Measurements from ENCODE around the gene VSTM4.

The VSTM4 gene

DNA sequence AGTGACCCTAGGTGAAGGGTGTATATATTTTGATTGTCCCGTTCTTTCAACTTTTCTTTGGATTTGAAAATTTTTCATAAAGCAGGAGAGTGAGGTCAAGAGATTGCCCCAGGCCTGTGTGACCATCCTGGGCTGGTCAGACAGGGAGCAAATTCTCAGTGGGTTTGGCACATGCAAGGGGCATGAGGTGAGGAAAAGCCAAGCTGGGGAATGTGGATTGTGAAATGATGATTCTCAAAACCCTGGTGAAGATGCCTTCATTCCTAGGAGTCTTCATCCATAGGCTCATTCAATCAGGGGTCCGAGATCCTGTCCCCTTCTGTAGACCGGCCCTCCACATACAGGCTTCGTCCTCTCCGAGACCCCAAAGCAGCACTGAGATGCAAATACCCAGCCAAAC, 45.5 kb upstream of the VSTM4 start:
- DNase-seq (ENCODE audit: low read depth) = no peak
- TF ChIP-seq, protein P1, sequence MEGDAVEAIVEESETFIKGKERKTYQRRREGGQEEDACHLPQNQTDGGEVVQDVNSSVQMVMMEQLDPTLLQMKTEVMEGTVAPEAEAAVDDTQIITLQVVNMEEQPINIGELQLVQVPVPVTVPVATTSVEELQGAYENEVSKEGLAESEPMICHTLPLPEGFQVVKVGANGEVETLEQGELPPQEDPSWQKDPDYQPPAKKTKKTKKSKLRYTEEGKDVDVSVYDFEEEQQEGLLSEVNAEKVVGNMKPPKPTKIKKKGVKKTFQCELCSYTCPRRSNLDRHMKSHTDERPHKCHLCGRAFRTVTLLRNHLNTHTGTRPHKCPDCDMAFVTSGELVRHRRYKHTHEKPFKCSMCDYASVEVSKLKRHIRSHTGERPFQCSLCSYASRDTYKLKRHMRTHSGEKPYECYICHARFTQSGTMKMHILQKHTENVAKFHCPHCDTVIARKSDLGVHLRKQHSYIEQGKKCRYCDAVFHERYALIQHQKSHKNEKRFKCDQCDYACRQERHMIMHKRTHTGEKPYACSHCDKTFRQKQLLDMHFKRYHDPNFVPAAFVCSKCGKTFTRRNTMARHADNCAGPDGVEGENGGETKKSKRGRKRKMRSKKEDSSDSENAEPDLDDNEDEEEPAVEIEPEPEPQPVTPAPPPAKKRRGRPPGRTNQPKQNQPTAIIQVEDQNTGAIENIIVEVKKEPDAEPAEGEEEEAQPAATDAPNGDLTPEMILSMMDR (conservative IDR thresholded peaks at IDR 0.05; ENCODE audit: low read depth, low read length) = no peak
- no peak overlapping the region for H3K4me3 ChIP-seq (ENCODE audit: low read depth, low read length)

DNA sequence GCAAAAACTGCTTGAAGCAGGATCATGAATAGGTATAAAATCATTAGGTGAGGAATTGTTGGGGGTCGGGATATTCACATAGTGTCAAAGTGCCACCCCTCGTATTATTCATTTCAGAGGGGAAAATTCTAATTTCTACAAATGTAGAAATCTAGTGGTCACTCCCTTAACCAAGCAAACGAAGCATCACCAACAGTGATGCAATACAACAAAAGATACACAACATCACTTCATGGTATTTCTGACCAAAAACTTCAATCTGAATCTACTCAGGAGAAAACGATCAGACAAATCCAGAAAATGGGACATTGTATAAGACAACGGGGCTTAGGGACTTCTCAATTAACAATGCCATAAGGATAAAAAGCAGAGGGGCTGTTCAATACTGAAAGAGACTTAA, 44.8 kb upstream of the VSTM4 start:
- no peak for DNase-seq (ENCODE audit: low read depth)
- H3K4me3 ChIP-seq (ENCODE audit: low read depth, low read length) = no peak overlapping the region
- TF ChIP-seq, protein P1 (conservative IDR thresholded peaks at IDR 0.05; ENCODE audit: low read depth, low read length) = no peak

DNA sequence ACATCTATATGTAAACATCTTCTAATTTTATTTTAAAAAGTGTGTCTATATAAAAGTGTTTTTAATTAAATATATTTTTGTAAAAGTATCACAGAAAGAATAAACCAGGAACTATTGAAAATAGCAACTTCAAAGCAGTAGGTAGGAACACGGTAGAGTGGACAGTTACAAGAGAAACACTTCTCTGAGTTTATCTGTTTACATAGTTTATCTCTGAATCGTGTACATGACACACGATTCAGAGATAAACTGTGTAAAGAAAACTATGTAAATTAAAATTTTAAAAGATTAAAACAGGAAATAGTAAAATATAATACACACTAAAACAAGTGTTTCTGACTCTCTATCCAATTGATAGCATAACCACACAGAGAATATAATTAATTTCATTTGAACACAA, 43.6 kb upstream of the VSTM4 start:
- H3K4me3 ChIP-seq (ENCODE audit: low read depth, low read length) = no peak overlapping the region
- no peak for DNase-seq (ENCODE audit: low read depth)
- TF ChIP-seq, protein P1 (conservative IDR thresholded peaks at IDR 0.05; ENCODE audit: low read depth, low read length) = no peak

DNA sequence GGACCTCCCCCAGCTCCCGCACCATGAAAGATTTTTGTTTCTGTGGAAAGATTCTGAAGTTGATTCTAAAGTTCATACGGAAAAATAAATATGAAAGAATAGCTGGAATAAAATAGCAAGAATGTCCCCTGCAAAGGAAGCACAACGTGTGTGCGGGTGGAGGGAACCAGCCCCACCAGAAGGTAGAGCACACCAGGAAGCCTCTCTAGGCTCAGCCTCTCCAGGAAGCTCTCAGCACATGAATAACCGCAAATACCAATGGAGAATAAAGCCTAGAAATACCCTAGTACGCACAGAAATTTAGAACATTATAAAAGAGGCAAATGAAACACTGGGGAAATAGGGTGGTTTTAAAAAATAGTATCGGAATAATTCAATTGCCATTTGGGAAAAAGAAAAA, 43.1 kb upstream of the VSTM4 start:
- TF ChIP-seq, protein P1 (conservative IDR thresholded peaks at IDR 0.05; ENCODE audit: low read depth, low read length) = no peak
- H3K4me3 ChIP-seq (ENCODE audit: low read depth, low read length) = no peak overlapping the region
- no peak for DNase-seq (ENCODE audit: low read depth)

DNA sequence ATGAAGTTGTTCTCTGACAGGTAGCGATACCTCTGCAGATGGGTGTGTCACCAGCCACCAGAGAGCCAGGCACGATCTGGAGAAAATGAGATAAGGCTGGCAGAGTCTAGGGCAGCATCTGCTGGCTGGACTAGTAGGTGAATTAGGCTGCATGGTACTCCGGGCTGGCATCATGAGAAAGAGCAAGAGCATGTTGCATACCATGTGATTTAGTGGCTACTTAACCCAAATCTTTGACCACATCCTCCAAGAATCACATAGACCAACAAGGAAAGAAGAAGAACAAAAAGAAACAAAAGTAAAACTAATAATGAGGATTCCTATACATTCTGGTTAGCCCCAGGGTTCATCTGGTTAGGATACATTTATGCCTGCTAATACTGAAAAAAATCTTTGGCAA, 41.9 kb upstream of the VSTM4 start:
- H3K4me3 ChIP-seq (ENCODE audit: low read depth, low read length) = no peak overlapping the region
- no peak for DNase-seq (ENCODE audit: low read depth)
- TF ChIP-seq, protein P1 (conservative IDR thresholded peaks at IDR 0.05; ENCODE audit: low read depth, low read length) = no peak

DNA sequence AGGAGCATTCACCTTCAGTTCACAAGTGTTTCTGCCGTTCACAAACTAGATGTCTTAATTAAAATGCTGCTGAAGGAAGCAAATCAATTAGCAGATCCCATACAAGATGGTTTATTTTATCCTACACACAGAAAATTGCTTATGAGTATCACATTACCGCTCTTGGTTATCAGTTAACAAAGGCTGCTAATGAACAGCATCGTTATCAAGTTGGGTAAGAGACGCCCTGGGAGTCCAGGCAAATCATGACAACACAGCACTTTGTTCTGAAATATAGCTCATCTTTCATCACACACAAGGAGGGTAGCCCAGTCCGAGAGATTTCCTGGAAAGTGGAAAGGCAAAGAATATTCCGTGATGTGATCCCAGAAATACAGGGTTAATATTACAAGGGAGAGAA, 39.3 kb upstream of the VSTM4 start:
- TF ChIP-seq, protein P1 (conservative IDR thresholded peaks at IDR 0.05; ENCODE audit: low read depth, low read length) = no peak
- no peak for DNase-seq (ENCODE audit: low read depth)
- no peak overlapping the region for H3K4me3 ChIP-seq (ENCODE audit: low read depth, low read length)

DNA sequence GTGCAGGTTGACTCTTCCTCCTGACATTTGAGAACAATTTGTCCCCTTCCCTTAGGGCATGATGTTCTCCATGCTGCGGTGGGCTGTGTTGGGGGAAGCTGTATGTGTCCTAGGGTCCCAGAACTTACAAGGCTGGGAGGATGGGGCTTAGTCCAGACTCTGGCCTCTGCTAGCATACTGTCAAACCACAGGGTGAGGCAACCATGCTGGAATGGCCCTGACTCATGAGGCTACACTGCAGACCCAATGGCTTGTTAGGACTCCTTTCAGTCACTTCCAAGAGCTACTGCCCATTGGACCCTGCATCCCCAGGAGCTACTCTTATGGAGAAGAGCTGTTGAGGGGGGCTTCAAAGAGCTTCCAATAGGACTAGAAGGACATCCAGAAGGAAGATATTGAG, 38.6 kb upstream of the VSTM4 start:
- TF ChIP-seq, protein P1 (conservative IDR thresholded peaks at IDR 0.05; ENCODE audit: low read depth, low read length) = no peak
- DNase-seq (ENCODE audit: low read depth) = peak; percentile 52
- H3K4me3 ChIP-seq (ENCODE audit: low read depth, low read length) = no peak overlapping the region
